Karpas-422 (cell line): Measurements from ENCODE around the gene LEPROT. TPM values are rescaled to one million over a fixed set of nuclear protein-coding genes. Genes with fewer than 3 reads are reported as not detected.

ENCODE experiments used
- DNase-seq: peaks from one replicate; pipeline ENCODE4 v3.0.0-alpha.2; 2015
- H2AFZ ChIP-seq: fragments of 200-600 bp; sonication (generic); 2 replicates; pipeline ENCODE4 v1.6.1; 2014; ENCODE audit warnings: antibody characterized with exemption, low read length, mixed read lengths
- H3K27ac ChIP-seq: fragments of 200-600 bp; sonication (generic); 2 replicates; pipeline ENCODE4 v1.5.1; 2014; ENCODE audit warnings: mild to moderate bottlenecking, low read length, moderate library complexity
- H3K27me3 ChIP-seq: fragments of 200-600 bp; sonication (generic); 2 replicates; pipeline ENCODE4 v1.6.1; 2014; ENCODE audit warnings: low read length, mixed read lengths
- H3K36me3 ChIP-seq: fragments of 200-600 bp; sonication (generic); 2 replicates; pipeline ENCODE4 v1.6.1; 2014; ENCODE audit warnings: low read length, mixed read lengths; ENCODE audit not compliant: insufficient read depth
- H3K4me1 ChIP-seq: fragments of 200-600 bp; sonication (generic); 2 replicates; pipeline ENCODE4 v1.6.1; 2014; ENCODE audit warnings: mild to moderate bottlenecking, low read length, mixed read lengths
- H3K4me2 ChIP-seq: fragments of 200-600 bp; sonication (generic); 2 replicates; pipeline ENCODE4 v1.6.1; 2014; ENCODE audit warnings: low read length, low read depth, mild to moderate bottlenecking; ENCODE audit not compliant: poor library complexity, severe bottlenecking
- H3K4me3 ChIP-seq: fragments of 200-600 bp; sonication (generic); 2 replicates; pipeline ENCODE4 v1.5.1; 2014; ENCODE audit warnings: mild to moderate bottlenecking, antibody characterized with exemption, low read length, mixed read lengths
- H3K79me2 ChIP-seq: fragments of 200-600 bp; sonication (generic); 2 replicates; pipeline ENCODE4 v1.6.1; 2014; ENCODE audit warnings: mild to moderate bottlenecking, low read length, mixed read lengths
- H3K9ac ChIP-seq: fragments of 200-600 bp; sonication (generic); 2 replicates; pipeline ENCODE4 v1.6.0; 2014; ENCODE audit warnings: low read length
- H3K9me2 ChIP-seq: fragments of 200-600 bp; sonication (generic), shearing (Covaris generic); replicated peaks from 2 replicates; pipeline ENCODE4 v1.6.0; 2014; ENCODE audit warnings: mild to moderate bottlenecking, low read length, moderate library complexity; ENCODE audit not compliant: insufficient read depth
- H3K9me3 ChIP-seq: fragments of 300-700, 200-600 bp; sonication (generic); 2 replicates; pipeline ENCODE4 v1.6.1; 2014; ENCODE audit warnings: low read length, mixed read lengths
- H4K20me1 ChIP-seq: fragments of 200-600 bp; sonication (generic); 2 replicates; pipeline ENCODE4 v1.6.1; 2014; ENCODE audit warnings: mild to moderate bottlenecking, antibody characterized with exemption, low read length, low read depth; ENCODE audit not compliant: insufficient read depth
- total RNA-seq: library from RNA; depleted of rRNA; stranded (reverse); fragments of >200 nt; shearing (Covaris generic); gene quantifications from 2 replicates; pipeline ENCODE4 v1.2.3, GENCODE V29; 2014; ENCODE audit warnings: low replicate concordance

LEPROT gene
- total RNA-seq, 1 experiment from 2014 or later: 31.3 TPM

- no peaks in the 10 kb centered on the region for H3K36me3 ChIP-seq
- H4K20me1 ChIP-seq: no peaks in the 10 kb centered on the region
- no peak for DNase-seq
- H3K79me2 ChIP-seq: peaks cover 20% of the 10 kb centered on the region
- no peaks in the 10 kb centered on the region for H3K9me2 ChIP-seq
- no peak overlapping the region for H3K9ac ChIP-seq
- peaks cover 26% of the 10 kb centered on the region for H3K4me1 ChIP-seq
- H3K9me3 ChIP-seq: no peaks in the 10 kb centered on the region
- no peak overlapping the region for H3K4me2 ChIP-seq
- H3K27ac ChIP-seq: no peak overlapping the region
- H3K27me3 ChIP-seq: no peaks in the 10 kb centered on the region
- H3K4me3 ChIP-seq: no peak overlapping the region
- no peak overlapping the region for H2AFZ ChIP-seq
Measured at GRCh38 chr1:65417729-65418128, 2.7 kb upstream of the LEPROT start.

- Histone ChIP-seq H2AFZ (0 out of 2 replicates have a peak overlapping the region, but pooled peaks have one; percentile 34), H3K4me2 (peak overlapping the region; percentile 88), H3K9ac (peak overlapping the region; percentile 73; the same call in 1 of the 2 replicates)
Measured at GRCh38 chr1:65418522-65419185, 1.8 kb upstream of the LEPROT start.

GRCh38 chr1:65419681-65420589 lies 533 bp upstream of the LEPROT start:
- Histone ChIP-seq H3K27ac (no peak overlapping the region), H3K27me3 (no peaks in the 10 kb centered on the region), H4K20me1 (no peaks in the 10 kb centered on the region), H3K9me2 (no peaks in the 10 kb centered on the region), H3K9me3 (no peaks in the 10 kb centered on the region), H3K36me3 (0 out of 2 replicates have a peak, but pooled peaks cover under 1% of the 10 kb centered on the region), H3K4me3 (peak overlapping the region; percentile 95), H2AFZ (peak overlapping the region; percentile 100), H3K9ac (peak overlapping the region; percentile 85), H3K4me1 (peaks cover 38% of the 10 kb centered on the region), H3K79me2 (peaks cover 42% of the 10 kb centered on the region), H3K4me2 (peak overlapping the region; percentile 88)
- DNase-seq: peak; percentile 99

More at GRCh38 chr1:65418522-65419185, 1.8 kb upstream of the LEPROT start:
- H3K27ac ChIP-seq: no peak overlapping the region
- H3K9me3 ChIP-seq: no peaks in the 10 kb centered on the region
- H3K4me1 ChIP-seq: peaks cover 35% of the 10 kb centered on the region
- H3K36me3 ChIP-seq: no peaks in the 10 kb centered on the region
- no peak for DNase-seq
- no peak overlapping the region; the same call in 1 of the 2 replicates for H3K4me3 ChIP-seq
- H3K27me3 ChIP-seq: no peaks in the 10 kb centered on the region
- H3K79me2 ChIP-seq: peaks cover 30% of the 10 kb centered on the region
- H4K20me1 ChIP-seq: no peaks in the 10 kb centered on the region
- H3K9me2 ChIP-seq: no peaks in the 10 kb centered on the region

- DNase-seq: peak; percentile 65
- H4K20me1 ChIP-seq: no peaks in the 10 kb centered on the region
- H3K4me1 ChIP-seq: peaks cover 38% of the 10 kb centered on the region
- H3K9me2 ChIP-seq: no peaks in the 10 kb centered on the region
- peak overlapping the region; percentile 57 for H3K27ac ChIP-seq
- H3K4me2 ChIP-seq: peak overlapping the region; percentile 86
- H2AFZ ChIP-seq: peak overlapping the region; percentile 22; the same call in 1 of the 2 replicates
- H3K36me3 ChIP-seq: peaks cover 3% of the 10 kb centered on the region; the same call in 1 of the 2 replicates
- no peaks in the 10 kb centered on the region for H3K27me3 ChIP-seq
- no peaks in the 10 kb centered on the region for H3K9me3 ChIP-seq
- H3K79me2 ChIP-seq: peaks cover 42% of the 10 kb centered on the region
- peak overlapping the region; percentile 95 for H3K4me3 ChIP-seq
- H3K9ac ChIP-seq: peak overlapping the region; percentile 85
Measured at GRCh38 chr1:65421351-65422025, 1.0 kb downstream of the LEPROT start.

- Histone ChIP-seq H4K20me1 (no peaks in the 10 kb centered on the region), H2AFZ (no peak overlapping the region), H3K4me2 (peak overlapping the region; percentile 86), H3K9ac (peak overlapping the region; percentile 85), H3K9me2 (no peaks in the 10 kb centered on the region), H3K27ac (no peak overlapping the region), H3K9me3 (no peaks in the 10 kb centered on the region), H3K4me3 (peak overlapping the region; percentile 95), H3K79me2 (peaks cover 42% of the 10 kb centered on the region), H3K27me3 (no peaks in the 10 kb centered on the region), H3K36me3 (peaks cover 3% of the 10 kb centered on the region; the same call in 1 of the 2 replicates), H3K4me1 (peaks cover 38% of the 10 kb centered on the region)
- no peak for DNase-seq
Measured at GRCh38 chr1:65422241-65423203, 2.1 kb downstream of the LEPROT start.

- H3K27ac ChIP-seq: no peak overlapping the region
- no peak for DNase-seq
- no peaks in the 10 kb centered on the region for H3K27me3 ChIP-seq
- no peaks in the 10 kb centered on the region for H4K20me1 ChIP-seq
- peaks cover 35% of the 10 kb centered on the region for H3K4me1 ChIP-seq
- no peak overlapping the region for H3K4me2 ChIP-seq
- H3K79me2 ChIP-seq: peaks cover 42% of the 10 kb centered on the region
- no peaks in the 10 kb centered on the region for H3K9me3 ChIP-seq
- no peak overlapping the region for H3K4me3 ChIP-seq
- peaks cover 3% of the 10 kb centered on the region; the same call in 1 of the 2 replicates for H3K36me3 ChIP-seq
- no peak overlapping the region for H2AFZ ChIP-seq
- H3K9me2 ChIP-seq: no peaks in the 10 kb centered on the region
- no peak overlapping the region for H3K9ac ChIP-seq
Measured at GRCh38 chr1:65423884-65424572, 3.6 kb downstream of the LEPROT start.

GRCh38 chr1:65424573-65424889 lies 4.1 kb downstream of the LEPROT start:
- peaks cover 42% of the 10 kb centered on the region for H3K79me2 ChIP-seq
- H3K27ac ChIP-seq: no peak overlapping the region
- H4K20me1 ChIP-seq: no peaks in the 10 kb centered on the region
- H3K4me3 ChIP-seq: no peak overlapping the region
- no peaks in the 10 kb centered on the region for H3K9me2 ChIP-seq
- peaks cover 3% of the 10 kb centered on the region; the same call in 1 of the 2 replicates for H3K36me3 ChIP-seq
- H3K4me2 ChIP-seq: no peak overlapping the region
- no peaks in the 10 kb centered on the region for H3K27me3 ChIP-seq
- peaks cover 30% of the 10 kb centered on the region for H3K4me1 ChIP-seq
- H3K9me3 ChIP-seq: no peaks in the 10 kb centered on the region
- no peak overlapping the region for H2AFZ ChIP-seq
- no peak for DNase-seq
- no peak overlapping the region for H3K9ac ChIP-seq
